HepG2 (cell line): ENCODE measurements around the gene LBR. TPM values are rescaled to one million over a fixed set of nuclear protein-coding genes. Genes with fewer than 3 reads are reported as not detected.

Experiments
- CERS6 ChIP-seq: sonication (generic); formaldehyde crosslinking; IDR thresholded peaks from 2 replicates; pipeline ENCODE4 v1.5.0; 2020; ENCODE audit warnings: missing genetic modification reagents
- ESRRA ChIP-seq: sonication (generic); formaldehyde crosslinking; IDR thresholded peaks from 2 replicates; pipeline ENCODE4 v1.5.1; 2020; ENCODE audit warnings: mild to moderate bottlenecking, low read depth, missing genetic modification reagents
- GLMP ChIP-seq: sonication (generic); formaldehyde crosslinking; IDR thresholded peaks from 2 replicates; pipeline ENCODE4 v1.9.0; 2021; ENCODE audit warnings: missing genetic modification reagents, mild to moderate bottlenecking, borderline replicate concordance
- HIC2 ChIP-seq: sonication (generic); formaldehyde crosslinking; IDR thresholded peaks from 2 replicates; pipeline ENCODE4 v1.9.0; 2022; ENCODE audit warnings: low read depth, missing genetic modification reagents
- JUNB ChIP-seq: sonication (generic); formaldehyde crosslinking; IDR thresholded peaks from 2 replicates; pipeline ENCODE4 v1.8.0; 2022; ENCODE audit warnings: missing genetic modification reagents, mild to moderate bottlenecking, borderline replicate concordance
- MEIS1 ChIP-seq: sonication (generic); formaldehyde crosslinking; IDR thresholded peaks from 2 replicates; pipeline ENCODE4 v1.9.0; 2021; ENCODE audit warnings: mild to moderate bottlenecking, missing genetic modification reagents, moderate library complexity, borderline replicate concordance
- NR2F1 ChIP-seq, 2 experiments: fragments of 450-650 bp in 1 of 2; formaldehyde crosslinking in 1 of 2; IDR thresholded peaks; 2 replicates each; pipeline versions ENCODE4 v1.5.0 to v1.6.1; 2016 to 2020; ENCODE audit warnings: mild to moderate bottlenecking in 1 of 2, missing compliant biosample characterization in 1 of 2, missing genetic modification reagents in 1 of 2, moderate library complexity in 1 of 2
- PAXIP1 ChIP-seq: sonication (generic); formaldehyde crosslinking; conservative IDR thresholded peaks from 2 replicates; pipeline ENCODE4 v1.4.0; 2020; ENCODE audit warnings: mild to moderate bottlenecking, missing genetic modification reagents, moderate library complexity
- ZNF432 ChIP-seq: sonication (generic); formaldehyde crosslinking; IDR thresholded peaks from 2 replicates; pipeline ENCODE4 v1.5.0; 2020; ENCODE audit warnings: missing genetic modification reagents, mild to moderate bottlenecking, borderline replicate concordance
- ZNF691 ChIP-seq: sonication (generic); formaldehyde crosslinking; IDR thresholded peaks from 2 replicates; pipeline ENCODE4 v1.4.0; 2020; ENCODE audit warnings: missing genetic modification reagents, low read depth, mild to moderate bottlenecking, borderline replicate concordance
- ZNF891 ChIP-seq: sonication (generic); formaldehyde crosslinking; IDR thresholded peaks from 2 replicates; pipeline ENCODE4 v1.5.0; 2020; ENCODE audit warnings: mild to moderate bottlenecking, missing genetic modification reagents
- ZSCAN9 ChIP-seq: IDR thresholded peaks from 2 replicates; pipeline ENCODE4 v1.6.1; 2016; ENCODE audit warnings: borderline replicate concordance
- polyA plus RNA-seq, 8 experiments: library from polyadenylated mRNA; depleted of rRNA in 3 of 8; stranded (reverse) in 7 of 8; unstranded in 1 of 8; fragments of >200 nt; fragmentation: Illumina TruSeq in 4 of 8; extraction: Trizol in 4 of 8; gene quantifications; 2 replicates each; pipeline versions ENCODE4 v1.2.1 to v1.2.3, GENCODE V29; 2011 to 2016; ENCODE audit warnings: low read depth in 4 of 8, missing spikeins in 1 of 8, mixed read lengths in 1 of 8; ENCODE audit not compliant: insufficient read depth in 1 of 8
- total RNA-seq, 5 experiments: library from RNA; depleted of rRNA; stranded (reverse); fragments of >200 nt; fragmentation: Illumina TruSeq; extraction: Trizol; gene quantifications; 2 replicates each; pipeline ENCODE4 v1.2.3, GENCODE V29; 2016; ENCODE audit warnings: low read depth in 1 of 5

LBR gene
- total and polyA plus RNA-seq, 2 of the 13 experiments (the other 11 are each of a cell fraction or from before 2014, with no cell fraction given) = 38.9 to 76.7 TPM

GRCh38 chr1:225412803-225413351, 15.0 kb downstream of the LBR start (continued):
- TF ChIP-seq PAXIP1 (CRISPR knock-in tag) (peak; percentile 66; the same call in 1 of the 2 replicates), MEIS1 (CRISPR knock-in tag) (no peak), GLMP (CRISPR knock-in tag) (no peak), HIC2 (peak; percentile 63; the same call in 1 of the 2 replicates), ZNF691 (CRISPR knock-in tag) (no peak), NR2F1 (CRISPR knock-in tag; IDR thresholded peaks at IDR 0.05) (no peak), ZNF432 (CRISPR knock-in tag) (no peak), ZNF891 (no peak), ZSCAN9 (CRISPR knock-in tag) (0 out of 2 replicates have a peak, but pooled peaks have one; percentile 23), JUNB (CRISPR knock-in tag) (no peak), ESRRA (CRISPR knock-in tag) (no peak), CERS6 (CRISPR knock-in tag) (no peak)
